H9 (cell line): ENCODE results near the gene TMEM252. TPM values are rescaled to one million over a fixed set of nuclear protein-coding genes. Genes with fewer than 3 reads are reported as not detected.

ENCODE experiments used
- DNase-seq: peaks from one replicate; pipeline ENCODE4 v3.0.0-alpha.2; 2017
- H2AFZ ChIP-seq: one replicate; pipeline ENCODE4 v1.6.1; 2013; ENCODE audit warnings: mild to moderate bottlenecking, low read length, control low read depth, moderate library complexity
- H2AK5ac ChIP-seq: 2 replicates; pipeline ENCODE4 v1.6.1; 2013; ENCODE audit warnings: low read length, control low read depth, mixed read lengths; ENCODE audit not compliant: insufficient read length
- H2BK120ac ChIP-seq: one replicate; pipeline ENCODE4 v1.6.1; 2013; ENCODE audit warnings: low read depth, mild to moderate bottlenecking, low read length, control low read depth, inconsistent platforms; ENCODE audit not compliant: poor library complexity, severe bottlenecking
- H2BK12ac ChIP-seq: 2 replicates; pipeline ENCODE4 v1.6.1; 2013; ENCODE audit warnings: low read length, control low read depth, mixed read lengths, low read depth; ENCODE audit not compliant: insufficient read length
- H2BK15ac ChIP-seq: 2 replicates; pipeline ENCODE4 v1.6.1; 2013; ENCODE audit warnings: low read depth, low read length, control low read depth
- H2BK20ac ChIP-seq: one replicate; pipeline ENCODE4 v1.6.1; 2013; ENCODE audit warnings: low read depth, mild to moderate bottlenecking, low read length, control low read depth, inconsistent platforms; ENCODE audit not compliant: poor library complexity, severe bottlenecking
- H2BK5ac ChIP-seq: 2 replicates; pipeline ENCODE4 v1.6.1; 2013; ENCODE audit warnings: low read length, control low read depth, mixed read lengths; ENCODE audit not compliant: insufficient read length
- H3K14ac ChIP-seq: 2 replicates; pipeline ENCODE4 v1.6.1; 2013; ENCODE audit warnings: low read length, control low read depth; ENCODE audit not compliant: insufficient read depth
- H3K18ac ChIP-seq: 2 replicates; pipeline ENCODE4 v1.6.1; 2013; ENCODE audit warnings: low read depth, mild to moderate bottlenecking, mixed read lengths, low read length, control low read depth; ENCODE audit not compliant: insufficient read length
- H3K23ac ChIP-seq: 2 replicates; pipeline ENCODE4 v1.6.1; 2013; ENCODE audit warnings: low read length, control low read depth, mixed read lengths, low read depth; ENCODE audit not compliant: insufficient read length
- H3K23me2 ChIP-seq: 2 replicates; pipeline ENCODE4 v1.6.1; 2013; ENCODE audit warnings: low read depth, mild to moderate bottlenecking, mixed read lengths, low read length, control low read depth; ENCODE audit not compliant: insufficient read length, poor library complexity, severe bottlenecking
- H3K27ac ChIP-seq: 2 replicates; pipeline ENCODE4 v1.5.1; 2013; ENCODE audit warnings: low read length, control low read depth, mixed read lengths, low read depth; ENCODE audit not compliant: insufficient read length
- H3K27me3 ChIP-seq: 2 replicates; pipeline ENCODE4 v1.6.1; 2013; ENCODE audit warnings: low read length, control low read depth, inconsistent platforms; ENCODE audit not compliant: insufficient read depth
- H3K4ac ChIP-seq: 2 replicates; pipeline ENCODE4 v1.6.1; 2013; ENCODE audit warnings: low read depth, mild to moderate bottlenecking, control low read depth, inconsistent platforms, low read length, moderate library complexity
- H3K4me1 ChIP-seq: 2 replicates; pipeline ENCODE4 v1.6.1; 2013; ENCODE audit warnings: low read length, control low read depth, inconsistent platforms; ENCODE audit not compliant: insufficient read depth
- H3K4me2 ChIP-seq: 2 replicates; pipeline ENCODE4 v1.6.1; 2013; ENCODE audit warnings: low read length, control low read depth, mixed read lengths; ENCODE audit not compliant: insufficient read length, insufficient read depth
- H3K56ac ChIP-seq: 2 replicates; pipeline ENCODE4 v1.6.1; 2013; ENCODE audit warnings: low read depth, mild to moderate bottlenecking, mixed read lengths, low read length, control low read depth; ENCODE audit not compliant: insufficient read length
- H3K79me1 ChIP-seq: 2 replicates; pipeline ENCODE4 v1.6.1; 2013; ENCODE audit warnings: low read depth, mild to moderate bottlenecking, moderate library complexity, low read length, control low read depth, inconsistent platforms; ENCODE audit not compliant: insufficient read depth, poor library complexity, severe bottlenecking
- H3K79me2 ChIP-seq: 2 replicates; pipeline ENCODE4 v1.6.1; 2013; ENCODE audit warnings: low read length, control low read depth, inconsistent platforms; ENCODE audit not compliant: insufficient read depth
- H3K9ac ChIP-seq: 2 replicates; pipeline ENCODE4 v1.6.1; 2013; ENCODE audit warnings: low read length, control low read depth, mixed read lengths; ENCODE audit not compliant: insufficient read length; ENCODE audit errors: extremely low read depth
- H3K9me3 ChIP-seq: one replicate; pipeline ENCODE4 v1.6.1; 2013; ENCODE audit warnings: low read depth, low read length, inconsistent platforms; ENCODE audit not compliant: control insufficient read depth
- H3T11ph ChIP-seq: one replicate; pipeline ENCODE4 v1.6.1; 2013; ENCODE audit warnings: mild to moderate bottlenecking, low read length, control low read depth, inconsistent platforms
- H4K20me1 ChIP-seq: one replicate; pipeline ENCODE4 v1.6.1; 2013; ENCODE audit not compliant: control insufficient read depth, insufficient read length, insufficient read depth
- H4K5ac ChIP-seq: 2 replicates; pipeline ENCODE4 v1.6.1; 2013; ENCODE audit warnings: low read depth, mild to moderate bottlenecking, mixed read lengths, low read length, control low read depth; ENCODE audit not compliant: insufficient read length
- H4K8ac ChIP-seq: replicated peaks from 2 replicates; pipeline ENCODE4 v1.6.1; 2013; ENCODE audit warnings: low read length, control low read depth, mixed read lengths, low read depth; ENCODE audit not compliant: insufficient read length
- H4K91ac ChIP-seq: 2 replicates; pipeline ENCODE4 v1.6.1; 2013; ENCODE audit warnings: low read depth, mild to moderate bottlenecking, moderate library complexity, mixed read lengths, low read length, control low read depth; ENCODE audit not compliant: insufficient read length
- H3K27ac Mint-ChIP-seq, 3 experiments: 2 replicates in 2 of 3; 3 replicates in 1 of 3; pipeline ENCODE4 v1.8.0; 2020 to 2021; ENCODE audit warnings: mixed read lengths in 3 of 3, mild to moderate bottlenecking in 1 of 3, moderate library complexity in 1 of 3
- H3K27me3 Mint-ChIP-seq: 2 replicates; pipeline ENCODE4 v1.8.0; 2021; ENCODE audit warnings: low read depth, mild to moderate bottlenecking, moderate library complexity, mixed read lengths
- H3K36me3 Mint-ChIP-seq, 3 experiments: 2 replicates in 2 of 3; 3 replicates in 1 of 3; pipeline ENCODE4 v1.8.0; 2020 to 2021; ENCODE audit warnings: low read depth in 3 of 3, mixed read lengths in 3 of 3; ENCODE audit not compliant: insufficient read depth in 1 of 3
- H3K4me1 Mint-ChIP-seq, 2 experiments: 2 replicates each; pipeline ENCODE4 v1.8.0; 2020; ENCODE audit warnings: mixed read lengths in 2 of 2
- H3K4me3 Mint-ChIP-seq, 2 experiments: 2 replicates in 1 of 2; 3 replicates in 1 of 2; pipeline ENCODE4 v1.8.0; 2020 to 2021; ENCODE audit warnings: mild to moderate bottlenecking in 2 of 2, mixed read lengths in 2 of 2, moderate library complexity in 1 of 2
- H3K9me3 Mint-ChIP-seq, 2 experiments: 2 replicates in 1 of 2; 3 replicates in 1 of 2; pipeline ENCODE4 v1.8.0; 2020; ENCODE audit warnings: mild to moderate bottlenecking in 2 of 2, mixed read lengths in 2 of 2, moderate library complexity in 1 of 2
- WGBS: extraction: QIAGEN DNeasy Blood & Tissue Kit; methylation state at CpG from one replicate; pipeline ENCODE4 v1.1.7; 2013; ENCODE audit warnings: missing lambda C conversion rate, low lambda C conversion rate, mixed read lengths; ENCODE audit not compliant: insufficient read length; ENCODE audit errors: extremely low coverage; 5-methylcytosine and 5-hydroxymethylcytosine counted together
- total RNA-seq: library from RNA; stranded (reverse); gene quantifications from 2 replicates; pipeline ENCODE4 v1.2.1, GENCODE V29; 2021
- TF ChIP-seq, protein P1 (sequence below): fragments of 200-600 bp; sonication (generic); conservative IDR thresholded peaks from 3 replicates; pipeline ENCODE4 v1.8.0; 2021; ENCODE audit warnings: antibody characterized with exemption, mild to moderate bottlenecking

TMEM252 gene
- total RNA-seq, 1 experiment from 2014 or later: not detected

- Histone ChIP-seq H4K20me1 (no peaks in the 10 kb centered on the region), H3K9ac (no peak overlapping the region), H3K9me3 (peaks cover 2% of the 10 kb centered on the region), H3K56ac (no peak overlapping the region), H4K91ac (no peak overlapping the region), H3K4me2 (no peak overlapping the region), H2BK120ac (no peak overlapping the region), H3K23me2 (no peaks in the 10 kb centered on the region), H3K79me1 (no peaks in the 10 kb centered on the region), H3K14ac (no peak overlapping the region), H3K18ac (no peak overlapping the region), H2AFZ (no peak overlapping the region), H4K5ac (no peak overlapping the region), H3K4ac (no peak overlapping the region), H3K27me3 (no peaks in the 10 kb centered on the region; the same call in 1 of the 2 replicates), H2BK20ac (no peak overlapping the region), H2BK12ac (no peak overlapping the region), H2AK5ac (no peak overlapping the region), H3T11ph (no peak overlapping the region), H2BK5ac (no peak overlapping the region), H3K4me1 (no peaks in the 10 kb centered on the region), H3K79me2 (no peaks in the 10 kb centered on the region), H4K8ac (no peak overlapping the region), H3K23ac (no peak overlapping the region), H2BK15ac (no peak overlapping the region), H3K27ac (no peak overlapping the region)
- WGBS: no CpG with 5 or more reads among the region's 3 CpGs
- TF ChIP-seq, protein P1, sequence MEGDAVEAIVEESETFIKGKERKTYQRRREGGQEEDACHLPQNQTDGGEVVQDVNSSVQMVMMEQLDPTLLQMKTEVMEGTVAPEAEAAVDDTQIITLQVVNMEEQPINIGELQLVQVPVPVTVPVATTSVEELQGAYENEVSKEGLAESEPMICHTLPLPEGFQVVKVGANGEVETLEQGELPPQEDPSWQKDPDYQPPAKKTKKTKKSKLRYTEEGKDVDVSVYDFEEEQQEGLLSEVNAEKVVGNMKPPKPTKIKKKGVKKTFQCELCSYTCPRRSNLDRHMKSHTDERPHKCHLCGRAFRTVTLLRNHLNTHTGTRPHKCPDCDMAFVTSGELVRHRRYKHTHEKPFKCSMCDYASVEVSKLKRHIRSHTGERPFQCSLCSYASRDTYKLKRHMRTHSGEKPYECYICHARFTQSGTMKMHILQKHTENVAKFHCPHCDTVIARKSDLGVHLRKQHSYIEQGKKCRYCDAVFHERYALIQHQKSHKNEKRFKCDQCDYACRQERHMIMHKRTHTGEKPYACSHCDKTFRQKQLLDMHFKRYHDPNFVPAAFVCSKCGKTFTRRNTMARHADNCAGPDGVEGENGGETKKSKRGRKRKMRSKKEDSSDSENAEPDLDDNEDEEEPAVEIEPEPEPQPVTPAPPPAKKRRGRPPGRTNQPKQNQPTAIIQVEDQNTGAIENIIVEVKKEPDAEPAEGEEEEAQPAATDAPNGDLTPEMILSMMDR: no peak
- Mint-ChIP-seq H3K27me3 (peaks cover 92% of the 10 kb centered on the region), H3K9me3 (peaks cover 8% of the 10 kb centered on the region in 2 experiments), H3K4me3 (no peak overlapping the region), H3K27ac (no peak overlapping the region; a peak in 1 of 7 replicates), H3K36me3 (peaks cover 0 to 6% (median 0%) of the 10 kb centered on the region in 3 experiments; a peak in 2 of 7 replicates), H3K4me1 (no peaks in the 10 kb centered on the region)
- DNase-seq: no peak
Observed at GRCh38 chr9:68522954-68523353, 17.7 kb downstream of the TMEM252 start.
